IMR-90 (cell line): ENCODE data around the gene MAN1C1. TPM values are rescaled to one million over a fixed set of nuclear protein-coding genes. Genes with fewer than 3 reads are reported as not detected.

Experiments
- ATAC-seq: fragments of 200-7000 bp; cut with Tn5 transposase; 2 replicates; pipeline ENCODE4 v1.9.1; 2020; ENCODE audit warnings: low read depth, mild to moderate bottlenecking, moderate library complexity
- BruUV-seq: library from RNA; stranded (reverse); fragments of 400-500 nt; replicated peaks from 2 replicates; lab custom pipeline; 2021; lab: Mats Ljungman, UMichigan
- CTCF ChIA-PET: fragments of 300-600 bp; formaldehyde crosslinking; extraction: SDS; loops from one replicate; lab custom pipeline; 2021; ENCODE audit warnings: antibody characterized with exemption; lab: Yijun Ruan, JAX
- POLR2A ChIA-PET: fragments of 300-600 bp; sonication (Branson Sonifier 250); formaldehyde crosslinking; loops from one replicate; lab custom pipeline; 2022; ENCODE audit warnings: antibody characterized with exemption; ENCODE audit not compliant: unreplicated experiment; lab: Charles Lee
- DNase-seq: peaks from one replicate; pipeline ENCODE4 v3.0.0; 2013
- H2AFZ ChIP-seq: replicated peaks from 2 replicates; pipeline ENCODE3; 2013; ENCODE audit warnings: low read length, mild to moderate bottlenecking; ENCODE audit not compliant: poor library complexity
- H2AK5ac ChIP-seq: 2 replicates; pipeline ENCODE4 v1.6.1; 2013; ENCODE audit warnings: low read depth, low read length, inconsistent platforms
- H2AK9ac ChIP-seq: replicated peaks from 2 replicates; pipeline ENCODE3; 2013; ENCODE audit warnings: mild to moderate bottlenecking, low read depth, low read length, moderate library complexity; ENCODE audit not compliant: poor library complexity
- H2BK120ac ChIP-seq: 2 replicates; pipeline ENCODE4 v1.6.1; 2013; ENCODE audit warnings: low read depth, low read length, inconsistent platforms
- H2BK15ac ChIP-seq: 3 replicates; pipeline ENCODE4 v1.6.1; 2013; ENCODE audit warnings: low read depth, low read length, inconsistent platforms
- H2BK20ac ChIP-seq: 2 replicates; pipeline ENCODE4 v1.6.1; 2013; ENCODE audit warnings: low read depth, mild to moderate bottlenecking, inconsistent platforms, low read length, moderate library complexity
- H2BK5ac ChIP-seq: 2 replicates; pipeline ENCODE4 v1.6.1; 2013; ENCODE audit warnings: mild to moderate bottlenecking, low read depth, low read length, inconsistent platforms; ENCODE audit not compliant: poor library complexity, severe bottlenecking
- H3K14ac ChIP-seq: replicated peaks from 2 replicates; pipeline ENCODE4 v1.6.1; 2013; ENCODE audit warnings: low read depth, low read length, inconsistent platforms
- H3K18ac ChIP-seq: 2 replicates; pipeline ENCODE4 v1.6.1; 2013; ENCODE audit warnings: low read depth, low read length, control low read depth
- H3K23ac ChIP-seq: 2 replicates; pipeline ENCODE4 v1.6.1; 2013; ENCODE audit warnings: low read depth, low read length, inconsistent platforms
- H3K27ac ChIP-seq: 2 replicates; pipeline ENCODE4 v1.5.1; 2013; ENCODE audit warnings: mild to moderate bottlenecking, control low read depth, low read length; ENCODE audit not compliant: insufficient read depth
- H3K27me3 ChIP-seq: 2 replicates; pipeline ENCODE4 v1.6.1; 2013; ENCODE audit warnings: low read length; ENCODE audit not compliant: control insufficient read depth, insufficient read depth
- H3K36me3 ChIP-seq: 2 replicates; pipeline ENCODE4 v1.6.1; 2013; ENCODE audit warnings: low read length, mixed read lengths; ENCODE audit not compliant: control insufficient read depth, insufficient read depth
- H3K4ac ChIP-seq: 2 replicates; pipeline ENCODE4 v1.6.1; 2013; ENCODE audit warnings: low read depth, low read length, inconsistent platforms
- H3K4me1 ChIP-seq: 2 replicates; pipeline ENCODE4 v1.6.1; 2013; ENCODE audit warnings: low read length, mixed read lengths; ENCODE audit not compliant: control insufficient read depth, insufficient read depth
- H3K4me2 ChIP-seq: 2 replicates; pipeline ENCODE4 v1.6.1; 2013; ENCODE audit warnings: low read depth, mild to moderate bottlenecking, control low read depth, low read length, moderate library complexity
- H3K4me3 ChIP-seq: 2 replicates; pipeline ENCODE4 v1.5.1; 2013; ENCODE audit warnings: low read depth, mild to moderate bottlenecking, control low read depth, low read length, moderate library complexity; ENCODE audit not compliant: insufficient read depth
- H3K56ac ChIP-seq: 2 replicates; pipeline ENCODE4 v1.6.1; 2013; ENCODE audit warnings: low read length, inconsistent platforms; ENCODE audit not compliant: insufficient read depth; ENCODE audit errors: extremely low read depth
- H3K79me1 ChIP-seq, 2 experiments: 2 replicates each; pipeline ENCODE4 v1.6.1; 2013; ENCODE audit warnings: low read length in 2 of 2, inconsistent platforms in 1 of 2, low read depth in 1 of 2
- H3K9ac ChIP-seq: 2 replicates; pipeline ENCODE4 v1.6.1; 2013; ENCODE audit warnings: low read depth, low read length, control low read depth
- H3K9me1 ChIP-seq: 2 replicates; pipeline ENCODE4 v1.6.1; 2013; ENCODE audit warnings: low read length, inconsistent platforms; ENCODE audit not compliant: insufficient read depth
- H3K9me3 ChIP-seq: 2 replicates; pipeline ENCODE4 v1.6.1; 2013; ENCODE audit warnings: low read length; ENCODE audit not compliant: control insufficient read depth, insufficient read depth
- H4K20me1 ChIP-seq: 2 replicates; pipeline ENCODE4 v1.6.1; 2013; ENCODE audit warnings: low read length, inconsistent platforms; ENCODE audit not compliant: insufficient read depth
- H4K5ac ChIP-seq: 2 replicates; pipeline ENCODE4 v1.6.1; 2013; ENCODE audit warnings: mild to moderate bottlenecking, low read depth, low read length, control low read depth
- H4K8ac ChIP-seq, 2 experiments: 2 replicates each; pipeline ENCODE4 v1.6.1; 2013; ENCODE audit warnings: low read depth in 2 of 2, low read length in 2 of 2, control low read depth in 1 of 2, inconsistent platforms in 1 of 2
- H4K91ac ChIP-seq: 2 replicates; pipeline ENCODE4 v1.6.1; 2013; ENCODE audit warnings: low read depth, low read length, inconsistent platforms; ENCODE audit not compliant: insufficient read depth
- BHLHE40 ChIP-seq: fragments of 150-350 bp; IDR thresholded peaks from 2 replicates; pipeline ENCODE4 v1.6.1; 2016; ENCODE audit warnings: mild to moderate bottlenecking, low read depth, low read length
- CEBPB ChIP-seq: IDR thresholded peaks from 2 replicates; pipeline ENCODE4 v1.6.1; 2012; ENCODE audit warnings: low read depth, low read length, improper control_type of control experiment
- CTCF ChIP-seq: conservative IDR thresholded peaks from 2 replicates; pipeline ENCODE4 v1.5.1; 2012; ENCODE audit warnings: mild to moderate bottlenecking, low read depth, low read length, improper control_type of control experiment
- ELK1 ChIP-seq: fragments of 150-350 bp; IDR thresholded peaks from 2 replicates; pipeline ENCODE4 v1.6.1; 2016; ENCODE audit warnings: low read depth, mild to moderate bottlenecking, low read length, moderate library complexity, borderline replicate concordance
- FOS ChIP-seq: fragments of 150-350 bp; IDR thresholded peaks from 2 replicates; pipeline ENCODE4 v1.6.1; 2016; ENCODE audit warnings: low read depth, low read length
- MAFK ChIP-seq: IDR thresholded peaks from 2 replicates; pipeline ENCODE4 v1.6.1; 2012; ENCODE audit warnings: low read depth, low read length, improper control_type of control experiment
- MAZ ChIP-seq: IDR thresholded peaks from 2 replicates; pipeline ENCODE4 v1.6.1; 2012; ENCODE audit warnings: low read depth, mild to moderate bottlenecking, low read length, improper control_type of control experiment, moderate library complexity, borderline replicate concordance
- RCOR1 ChIP-seq: IDR thresholded peaks from 2 replicates; pipeline ENCODE4 v1.6.1; 2012; ENCODE audit warnings: mild to moderate bottlenecking, low read length, improper control_type of control experiment; ENCODE audit not compliant: insufficient replicate concordance
- RFX5 ChIP-seq: IDR thresholded peaks from 2 replicates; pipeline ENCODE4 v1.8.0; 2012; ENCODE audit warnings: low read depth, mild to moderate bottlenecking, low read length, moderate library complexity
- SMC3 ChIP-seq: fragments of 150-350 bp; IDR thresholded peaks from 2 replicates; pipeline ENCODE4 v1.6.1; 2016; ENCODE audit warnings: low read depth, mild to moderate bottlenecking, antibody characterized with exemption, low read length, moderate library complexity
- WGBS, 2 experiments: methylation state at CpG; one replicate each; pipeline versions ENCODE4 v1.1.5 to v1.1.7; 2013; ENCODE audit warnings: missing lambda C conversion rate in 2 of 2; ENCODE audit not compliant: insufficient read length in 1 of 2; ENCODE audit errors: extremely low coverage in 2 of 2; 5-methylcytosine and 5-hydroxymethylcytosine counted together
- dilution Hi-C: fragments of 300-500 bp; cut with HindIII; formaldehyde crosslinking; loops from one replicate; pipeline ENCODE4 v1.14.3; 2018; ENCODE audit warnings: low sequenced_read_pairs; ENCODE audit not compliant: unreplicated experiment
- in situ Hi-C: fragments of 300-500 bp; cut with MboI; formaldehyde crosslinking; loops from 3 replicates; pipeline ENCODE4 v1.14.3; 2019; ENCODE audit warnings: low sequenced_read_pairs, inconsistent platforms, mixed read lengths
- intact Hi-C: fragments of 100-400 bp; cut with micrococcal nuclease; formaldehyde crosslinking; loops from 2 replicates; pipeline ENCODE4 v1.10.0; 2022
- polyA plus RNA-seq, 3 experiments: library from polyadenylated mRNA; depleted of rRNA; stranded (reverse); fragments of >200 nt; gene quantifications; 2 replicates each; pipeline ENCODE4 v1.2.3, GENCODE V29; 2012; ENCODE audit warnings: low replicate concordance in 1 of 3
- total RNA-seq: library from RNA; depleted of rRNA; stranded (reverse); fragments of >200 nt; gene quantifications from 2 replicates; pipeline ENCODE4 v1.2.3, GENCODE V29; 2012

Gene MAN1C1
- total and polyA plus RNA-seq, 2 of the 4 experiments (the other 2 are of a cell fraction), result 3.2 to 11.3 TPM

GRCh38 chr1:25738499-25738898 is 121.9 kb downstream of the MAN1C1 start:
- BruUV-seq, result no TSS peak
- Histone ChIP-seq H2BK120ac (no peak overlapping the region), H4K5ac (no peak overlapping the region), H3K4me2 (no peak overlapping the region), H3K23ac (no peak overlapping the region), H3K27me3 (no peaks in the 10 kb centered on the region; the same call in 1 of the 2 replicates), H3K18ac (no peak overlapping the region), H2BK5ac (no peak overlapping the region), H2BK15ac (no peak overlapping the region), H3K4me1 (peaks cover 6% of the 10 kb centered on the region; the same call in 1 of the 2 replicates), H2AFZ (no peak overlapping the region), H2BK20ac (no peak overlapping the region), H3K27ac (no peak overlapping the region), H3K4ac (no peak overlapping the region), H2AK9ac (no peak overlapping the region), H3K56ac (no peak overlapping the region), H3K36me3 (no peaks in the 10 kb centered on the region), H3K79me1 (no peaks in the 10 kb centered on the region; a peak in 2 of 4 replicates), H3K9ac (no peak overlapping the region), H3K9me1 (peaks cover 8% of the 10 kb centered on the region; the same call in 1 of the 2 replicates), H3K4me3 (no peak overlapping the region), H3K9me3 (peaks cover 5% of the 10 kb centered on the region), H4K20me1 (peaks cover 3% of the 10 kb centered on the region; the same call in 1 of the 2 replicates), H2AK5ac (no peak overlapping the region), H4K91ac (no peak overlapping the region), H3K14ac (no peak overlapping the region), H4K8ac (no peak overlapping the region)
- CTCF ChIA-PET, result no interaction called here
- no CpG with 5 or more reads among the region's 2 CpGs for WGBS, 2 experiments
- intact Hi-C loops, result no loop called here
- POLR2A ChIA-PET, result no interaction called here
- TF ChIP-seq FOS, result no peak
- no peak for TF ChIP-seq ELK1
- TF ChIP-seq CTCF, result no peak
- no peak for TF ChIP-seq MAZ
- no peak for TF ChIP-seq BHLHE40
- TF ChIP-seq MAFK, result no peak
- no peak for TF ChIP-seq RCOR1
- TF ChIP-seq SMC3, result no peak
- TF ChIP-seq CEBPB, result no peak
- TF ChIP-seq RFX5, result no peak
- ATAC-seq, result no peak
- DNase-seq, result no peak
- dilution Hi-C loops, result no loop called here
- in situ Hi-C loops, result no loop called here
